Vagina (tissue), 2 donors: ENCODE data around the gene NPAS3. TPM values are rescaled to one million over a fixed set of nuclear protein-coding genes. Genes with fewer than 3 reads are reported as not detected.

Source experiments
- DNase-seq, 2 donors: peaks; one replicate each; pipeline ENCODE4 v3.0.0-alpha.2; 2017; ENCODE audit errors: extremely low spot score in 2 of 2
- H3K27ac ChIP-seq: fragments of 200-600 bp; sonication (generic); one replicate; pipeline ENCODE4 v1.5.1; 2019
- H3K27me3 ChIP-seq: fragments of 200-600 bp; sonication (generic); one replicate; pipeline ENCODE4 v1.5.1; 2019
- H3K36me3 ChIP-seq, 2 donors: fragments of 200-600 bp; sonication (generic); one replicate each; pipeline ENCODE4 v1.5.1; 2017 to 2019
- H3K4me1 ChIP-seq: fragments of 200-600 bp; sonication (generic); one replicate; pipeline ENCODE4 v1.5.1; 2019
- H3K4me3 ChIP-seq, 2 donors: fragments of 200-600 bp; sonication (generic); 1 replicate in 1 of 2; 2 replicates in 1 of 2; pipeline ENCODE4 v1.5.1; 2016 to 2019
- H3K9me3 ChIP-seq: fragments of 200-600 bp; sonication (generic); one replicate; pipeline ENCODE4 v1.5.1; 2019
- CTCF ChIP-seq, 3 experiments: fragments of 450-650 bp in 2 of 3; fragments of 200-600 bp in 1 of 3; sonication (generic) in 1 of 3; IDR thresholded peaks; one replicate each; pipeline ENCODE4 v1.5.1; 2017 to 2019; ENCODE audit warnings: antibody characterized with exemption in 3 of 3, mild to moderate bottlenecking in 2 of 3, moderate library complexity in 2 of 3
- POLR2A ChIP-seq, 2 donors: fragments of 450-650 bp; IDR thresholded peaks; one replicate each; pipeline ENCODE4 v1.6.1; 2017; ENCODE audit warnings: antibody characterized with exemption in 2 of 2, mild to moderate bottlenecking in 2 of 2, moderate library complexity in 2 of 2
- POLR2AphosphoS5 ChIP-seq, 2 donors: sonication (generic); formaldehyde crosslinking; IDR thresholded peaks; one replicate each; pipeline ENCODE4 v1.9.0; 2017; ENCODE audit warnings: antibody characterized with exemption in 2 of 2, mild to moderate bottlenecking in 2 of 2, low read depth in 1 of 2; ENCODE audit not compliant: insufficient read depth in 1 of 2
- intact Hi-C: fragments of 100-400 bp; cut with DNase I; formaldehyde crosslinking; loops from one replicate; pipeline ENCODE4 v1.15.1; 2023
- total RNA-seq: library from RNA; depleted of rRNA; stranded (reverse); fragments of >200 nt; gene quantifications from one replicate; pipeline ENCODE4 v1.2.3, GENCODE V29; 2016

The NPAS3 gene
- total RNA-seq, 1 donor from 2014 or later, result 1.2 TPM

GRCh38 chr14:33363682-33364081, 425.0 kb downstream of the NPAS3 start:
- H3K4me1 ChIP-seq, result no peaks in the 10 kb centered on the region
- no peaks in the 10 kb centered on the region for H3K36me3 ChIP-seq
- DNase-seq, result no peak
- H3K27me3 ChIP-seq, result no peaks in the 10 kb centered on the region
- H3K4me3 ChIP-seq, result no peak overlapping the region
- intact Hi-C loops, result no loop called here
- no peak overlapping the region for H3K27ac ChIP-seq
- H3K9me3 ChIP-seq, result no peaks in the 10 kb centered on the region
- TF ChIP-seq POLR2A (IDR thresholded peaks at IDR 0.05) (no peak), POLR2AphosphoS5 (IDR thresholded peaks at IDR 0.05; ENCODE audit: insufficient read depth in 1 of 2, low read depth in 1 of 2) (no peak), CTCF (IDR thresholded peaks at IDR 0.05) (no peak)

GRCh38 chr14:33364466-33364865, 425.8 kb downstream of the NPAS3 start:
- DNase-seq, result no peak
- intact Hi-C loops, result no loop called here
- H3K4me1 ChIP-seq, result no peaks in the 10 kb centered on the region
- no peak overlapping the region for H3K27ac ChIP-seq
- H3K4me3 ChIP-seq, result no peak overlapping the region
- H3K36me3 ChIP-seq, result no peaks in the 10 kb centered on the region
- H3K9me3 ChIP-seq, result no peaks in the 10 kb centered on the region
- no peaks in the 10 kb centered on the region for H3K27me3 ChIP-seq
- TF ChIP-seq POLR2AphosphoS5 (IDR thresholded peaks at IDR 0.05; ENCODE audit: insufficient read depth in 1 of 2, low read depth in 1 of 2), result no peak
- no peak for TF ChIP-seq POLR2A (IDR thresholded peaks at IDR 0.05)
- TF ChIP-seq CTCF (IDR thresholded peaks at IDR 0.05), result no peak

- Histone ChIP-seq H3K9me3 (no peaks in the 10 kb centered on the region), H3K36me3 (no peaks in the 10 kb centered on the region), H3K27me3 (no peaks in the 10 kb centered on the region), H3K27ac (no peak overlapping the region), H3K4me1 (no peaks in the 10 kb centered on the region), H3K4me3 (no peak overlapping the region)
- no peak for TF ChIP-seq POLR2AphosphoS5 (IDR thresholded peaks at IDR 0.05; ENCODE audit: insufficient read depth in 1 of 2, low read depth in 1 of 2)
- TF ChIP-seq POLR2A (IDR thresholded peaks at IDR 0.05), result no peak
- TF ChIP-seq CTCF (IDR thresholded peaks at IDR 0.05), result no peak
- DNase-seq, result no peak
- intact Hi-C loops, result no loop called here
Measured at GRCh38 chr14:33369041-33369440, 430.4 kb downstream of the NPAS3 start.

GRCh38 chr14:33369972-33370371, 431.3 kb downstream of the NPAS3 start:
- Histone ChIP-seq H3K27ac (no peak overlapping the region), H3K9me3 (no peaks in the 10 kb centered on the region), H3K36me3 (no peaks in the 10 kb centered on the region), H3K4me1 (no peaks in the 10 kb centered on the region), H3K27me3 (no peaks in the 10 kb centered on the region), H3K4me3 (no peak overlapping the region)
- TF ChIP-seq CTCF (IDR thresholded peaks at IDR 0.05) (no peak), POLR2AphosphoS5 (IDR thresholded peaks at IDR 0.05; ENCODE audit: insufficient read depth in 1 of 2, low read depth in 1 of 2) (no peak), POLR2A (IDR thresholded peaks at IDR 0.05) (no peak)
- intact Hi-C loops, result no loop called here
- DNase-seq, result no peak

GRCh38 chr14:33370426-33370825, 431.7 kb downstream of the NPAS3 start:
- no peaks in the 10 kb centered on the region for H3K9me3 ChIP-seq
- H3K4me3 ChIP-seq, result no peak overlapping the region
- no peaks in the 10 kb centered on the region for H3K27me3 ChIP-seq
- no peak for DNase-seq
- intact Hi-C loops, result no loop called here
- TF ChIP-seq CTCF (IDR thresholded peaks at IDR 0.05) (no peak), POLR2A (IDR thresholded peaks at IDR 0.05) (no peak), POLR2AphosphoS5 (IDR thresholded peaks at IDR 0.05; ENCODE audit: insufficient read depth in 1 of 2, low read depth in 1 of 2) (no peak)
- H3K27ac ChIP-seq, result no peak overlapping the region
- no peaks in the 10 kb centered on the region for H3K4me1 ChIP-seq
- H3K36me3 ChIP-seq, result no peaks in the 10 kb centered on the region
